ENCODE data around the gene PCDH7.

The PCDH7 gene

DNA sequence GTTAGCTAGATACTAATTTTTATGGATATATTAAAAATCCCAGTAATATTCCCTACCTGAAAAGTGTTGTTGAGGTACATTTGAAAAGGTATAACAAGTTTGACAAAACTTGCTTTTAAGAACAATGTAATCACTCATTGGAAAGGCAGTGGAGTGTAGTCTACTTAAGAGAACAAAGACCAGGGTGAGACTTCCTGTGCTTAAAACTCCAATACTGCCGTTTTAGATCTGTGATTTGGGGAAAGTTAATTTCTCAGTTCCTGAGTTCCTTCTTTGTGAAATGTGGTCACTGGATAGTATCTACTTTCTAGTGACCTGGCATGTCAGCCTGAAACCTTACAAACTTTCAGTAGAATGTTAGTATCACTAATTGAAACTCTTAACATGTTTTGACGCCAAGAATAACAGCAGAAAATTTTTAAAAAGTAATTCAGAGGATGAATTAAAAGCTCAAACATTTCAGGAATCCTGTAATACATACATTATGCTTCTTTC lies 56.8 kb downstream of the PCDH7 start:
- no peak for DNase-seq (ENCODE audit: extremely low read depth in 1 of 2, low read depth in 1 of 2)
